ENCODE results near the gene IGSF6. TPM values are rescaled to one million over a fixed set of nuclear protein-coding genes. Genes with fewer than 3 reads are reported as not detected.

IGSF6 gene
- total RNA-seq, 2 experiments from 2014 or later, result 0.20 TPM; not detected in 1

GRCh38 chr16:21603928-21604327 lies 48.5 kb downstream of the IGSF6 start:
- Mint-ChIP-seq H3K4me3 (no peak overlapping the region), H3K4me1 (ENCODE audit: low read depth) (peaks cover 71% of the 10 kb centered on the region)

GRCh38 chr16:21602785-21603184 lies 49.6 kb downstream of the IGSF6 start:
- H3K27ac Mint-ChIP-seq, result no peak overlapping the region
- TF ChIP-seq CTCF (IDR thresholded peaks at IDR 0.05), result no peak
- DNase-seq (no peak), ATAC-seq (no peak)
- intact Hi-C loops (cut with micrococcal nuclease), result no loop called here
- ChIA-PET POLR2A (interaction anchor here (1.2 to 1.9 kb wide), 2 partner anchors 9 to 43 kb away, joined by 3 to 7 read pairs; no protein-coding TSS in a partner anchor), CTCF (interaction anchor here (1.4 to 6.3 kb wide), 5 partner anchors 9 to 82 kb away, joined by 3 to 36 read pairs (median 5); no protein-coding TSS in a partner anchor)
- no peaks in the 10 kb centered on the region for H3K9me3 Mint-ChIP-seq
- H3K27me3 Mint-ChIP-seq, result no peaks in the 10 kb centered on the region
- no peaks in the 10 kb centered on the region for H3K36me3 Mint-ChIP-seq (ENCODE audit: low read depth)
- peaks cover 65% of the 10 kb centered on the region for H3K4me1 Mint-ChIP-seq (ENCODE audit: low read depth)
- no peak overlapping the region for H3K4me3 Mint-ChIP-seq

More at GRCh38 chr16:21603928-21604327, 48.5 kb downstream of the IGSF6 start:
- H3K27me3 Mint-ChIP-seq, result no peaks in the 10 kb centered on the region
- H3K36me3 Mint-ChIP-seq (ENCODE audit: low read depth), result no peaks in the 10 kb centered on the region
- POLR2A ChIA-PET, result interaction anchor here (0.9 to 1.9 kb wide), 3 partner anchors 8 to 19 kb away, joined by 3 to 7 read pairs (median 3); no protein-coding TSS in a partner anchor
- DNase-seq (no peak), ATAC-seq (no peak)
- intact Hi-C loops (cut with micrococcal nuclease), result no loop called here
- H3K9me3 Mint-ChIP-seq, result no peaks in the 10 kb centered on the region
- TF ChIP-seq CTCF (IDR thresholded peaks at IDR 0.05), result no peak
- H3K27ac Mint-ChIP-seq, result no peak overlapping the region
- CTCF ChIA-PET, result interaction anchor here (0.8 to 6.3 kb wide), 12 partner anchors 10 to 105 kb away, joined by 3 to 36 read pairs (median 5); no protein-coding TSS in a partner anchor

- TF ChIP-seq CTCF (IDR thresholded peaks at IDR 0.05), result no peak
- ChIA-PET CTCF (interaction anchor here (0.8 to 2.4 kb wide), 9 partner anchors 9 to 108 kb away, joined by 3 to 7 read pairs (median 4); no protein-coding TSS in a partner anchor), POLR2A (interaction anchor here (0.7 to 2.3 kb wide), 3 partner anchors 9 to 44 kb away, joined by 3 to 18 read pairs (median 3); no protein-coding TSS in a partner anchor)
- peak overlapping the region; percentile 88 for H3K27ac Mint-ChIP-seq
- no peaks in the 10 kb centered on the region for H3K9me3 Mint-ChIP-seq
- DNase-seq, result peak; percentile 44
- no peaks in the 10 kb centered on the region for H3K27me3 Mint-ChIP-seq
- H3K4me1 Mint-ChIP-seq (ENCODE audit: low read depth), result peaks cover 59% of the 10 kb centered on the region
- peaks cover 1% of the 10 kb centered on the region for H3K36me3 Mint-ChIP-seq (ENCODE audit: low read depth)
- H3K4me3 Mint-ChIP-seq, result peak overlapping the region; percentile 98
- intact Hi-C loops (cut with micrococcal nuclease), result no loop called here
- ATAC-seq, result peak; percentile 8
Measured at GRCh38 chr16:21600031-21600773, 52.2 kb downstream of the IGSF6 start.

- peak; percentile 94 for ATAC-seq
- intact Hi-C loops (cut with micrococcal nuclease), result no loop called here
- Mint-ChIP-seq H3K27me3 (no peaks in the 10 kb centered on the region), H3K4me3 (peak within 1 kb of the TSS; percentile 98), H3K27ac (peak within 1 kb of the TSS; percentile 88), H3K4me1 (ENCODE audit: low read depth) (peaks cover 53% of the 10 kb centered on the region), H3K9me3 (no peaks in the 10 kb centered on the region), H3K36me3 (ENCODE audit: low read depth) (peaks cover 1% of the 10 kb centered on the region)
- ChIA-PET CTCF (interaction anchor here (3.0 kb wide), 1 partner anchor 41 kb away, joined by 17 read pairs; no protein-coding TSS in a partner anchor), POLR2A (interaction anchor here (0.7 to 2.3 kb wide), 4 partner anchors 10 to 48 kb away, joined by 3 to 18 read pairs (median 4); no protein-coding TSS in a partner anchor)
- no peak for TF ChIP-seq CTCF (IDR thresholded peaks at IDR 0.05)
- peak; percentile 95 for DNase-seq
Measured at GRCh38 chr16:21599122-21600030, 53.0 kb downstream of the IGSF6 start, which contains the start of gene METTL9. METTL9 (plus strand) TSS chr16:21599577; CDS start chr16:21599734, 157 bp downstream.
